AG04449 (cell line): ENCODE measurements around the gene LCP1.

Source experiments
- CTCF ChIA-PET: fragments of 350-600 bp; formaldehyde crosslinking; extraction: SDS; loops from one replicate; lab custom pipeline; 2021; ENCODE audit warnings: antibody characterized with exemption; lab: Yijun Ruan, JAX
- POLR2A ChIA-PET: fragments of 400-600, 350-600 bp; formaldehyde crosslinking; extraction: SDS; loops from one replicate; lab custom pipeline; 2020; ENCODE audit warnings: antibody characterized with exemption, inconsistent platforms; lab: Yijun Ruan, JAX
- DNase-seq: peaks from one replicate; pipeline ENCODE4 v3.0.0-alpha.2; 2010; ENCODE audit warnings: low read depth, low spot score
- H3K4me3 ChIP-seq: 2 replicates; pipeline ENCODE4 v1.5.1; 2011; ENCODE audit warnings: low read depth, mild to moderate bottlenecking, control low read depth, low read length
- CTCF ChIP-seq: IDR thresholded peaks from one replicate; pipeline ENCODE4 v1.5.1; 2011; ENCODE audit warnings: mild to moderate bottlenecking, moderate library complexity, low read length, control low read depth, inconsistent platforms; ENCODE audit not compliant: insufficient read depth; ENCODE audit errors: missing control alignments

LCP1 gene

GRCh38 chr13:46149272-46150133 is 32.5 kb downstream of the LCP1 start:
- POLR2A ChIA-PET = no interaction called here
- H3K4me3 ChIP-seq = no peak overlapping the region
- no peak for TF ChIP-seq CTCF
- CTCF ChIA-PET = interaction anchor here (1.1 to 5.1 kb wide), 5 partner anchors 10 to 778 kb away, joined by 3 to 51 read pairs (median 3); no protein-coding TSS in a partner anchor
- no peak for DNase-seq

- POLR2A ChIA-PET = no interaction called here
Measured at GRCh38 chr13:46146898-46147297, 35.1 kb downstream of the LCP1 start.

GRCh38 chr13:46145950-46146349 is 36.0 kb downstream of the LCP1 start:
- ChIA-PET CTCF (interaction anchor here (1.3 to 1.5 kb wide), 3 partner anchors 14 to 19 kb away, joined by 3 to 5 read pairs (median 3); no protein-coding TSS in a partner anchor), POLR2A (no interaction called here)
- TF ChIP-seq CTCF = no peak
- no peak overlapping the region for H3K4me3 ChIP-seq
- no peak for DNase-seq

More at GRCh38 chr13:46146898-46147297, 35.1 kb downstream of the LCP1 start:
- no peak for DNase-seq
- TF ChIP-seq CTCF = peak; percentile 17
- CTCF ChIA-PET = no interaction called here
- H3K4me3 ChIP-seq = no peak overlapping the region

GRCh38 chr13:46145135-46145534 is 36.8 kb downstream of the LCP1 start:
- POLR2A ChIA-PET = no interaction called here
- CTCF ChIA-PET = interaction anchor here (1.3 to 4.0 kb wide), 5 partner anchors 15 to 20 kb away, joined by 3 to 29 read pairs (median 5); no protein-coding TSS in a partner anchor
- no peak for TF ChIP-seq CTCF
- no peak overlapping the region for H3K4me3 ChIP-seq
- DNase-seq = no peak

GRCh38 chr13:46143184-46143701 is 38.7 kb downstream of the LCP1 start:
- TF ChIP-seq CTCF = no peak
- ChIA-PET POLR2A (no interaction called here), CTCF (interaction anchor here (1.2 to 4.0 kb wide), 6 partner anchors 11 to 184 kb away, joined by 3 to 29 read pairs (median 4); no protein-coding TSS in a partner anchor)
- no peak overlapping the region for H3K4me3 ChIP-seq
- no peak for DNase-seq

- TF ChIP-seq CTCF = no peak
- H3K4me3 ChIP-seq = no peak overlapping the region
- POLR2A ChIA-PET = no interaction called here
- DNase-seq = no peak
- CTCF ChIA-PET = interaction anchor here (1.2 to 4.0 kb wide), 6 partner anchors 10 to 184 kb away, joined by 3 to 29 read pairs (median 4); no protein-coding TSS in a partner anchor
Measured at GRCh38 chr13:46142776-46143175, 39.2 kb downstream of the LCP1 start.
